ENCODE data around the gene TMEM272. TPM values are rescaled to one million over a fixed set of nuclear protein-coding genes. Genes with fewer than 3 reads are reported as not detected.
A peak's percentile ranks its signal among the peaks of the same experiment; 100 is the strongest.

TMEM272 gene
- total RNA-seq, 3 donors from 2014 or later: under 0.01 to 0.16 TPM; not detected in 1

- no peak for TF ChIP-seq POLR2A (IDR thresholded peaks at IDR 0.05)
- TF ChIP-seq POLR2AphosphoS5 (IDR thresholded peaks at IDR 0.05): no peak
- TF ChIP-seq CTCF (IDR thresholded peaks at IDR 0.05): no peak
- Histone ChIP-seq H3K27ac (no peak overlapping the region), H3K27me3 (no peaks in the 10 kb centered on the region), H3K9me3 (no peaks in the 10 kb centered on the region), H3K4me3 (no peak overlapping the region), H3K36me3 (no peaks in the 10 kb centered on the region), H3K4me1 (no peaks in the 10 kb centered on the region)
- intact Hi-C loops (cut with DNase I; ENCODE audit: low total_unique reads): no loop called here
- DNase-seq (ENCODE audit: low spot score in 2 of 2): no peak
Observed at GRCh38 chr13:51782026-51782710, 62.8 kb downstream of the TMEM272 start.

GRCh38 chr13:51781246-51782022, 63.5 kb downstream of the TMEM272 start:
- Histone ChIP-seq H3K27ac (no peak overlapping the region), H3K4me1 (no peaks in the 10 kb centered on the region), H3K36me3 (no peaks in the 10 kb centered on the region), H3K9me3 (no peaks in the 10 kb centered on the region), H3K4me3 (no peak overlapping the region), H3K27me3 (no peaks in the 10 kb centered on the region)
- intact Hi-C loops (cut with DNase I; ENCODE audit: low total_unique reads): no loop called here
- TF ChIP-seq CTCF (IDR thresholded peaks at IDR 0.05) (peak in 2 of 3 donors; percentile 32 to 36), POLR2AphosphoS5 (IDR thresholded peaks at IDR 0.05) (no peak)
- DNase-seq (ENCODE audit: low spot score in 2 of 2): no peak

GRCh38 chr13:51780099-51780498, 64.9 kb downstream of the TMEM272 start:
- no peaks in the 10 kb centered on the region for H3K9me3 ChIP-seq
- intact Hi-C loops (cut with DNase I; ENCODE audit: low total_unique reads): no loop called here
- no peak for DNase-seq (ENCODE audit: low spot score in 2 of 2)

GRCh38 chr13:51778392-51778791, 66.6 kb downstream of the TMEM272 start:
- intact Hi-C loops (cut with DNase I; ENCODE audit: low total_unique reads): no loop called here
- Histone ChIP-seq H3K27me3 (no peaks in the 10 kb centered on the region), H3K9me3 (no peaks in the 10 kb centered on the region), H3K4me1 (no peaks in the 10 kb centered on the region), H3K27ac (peak overlapping the region; percentile 17 to 76), H3K4me3 (peak overlapping the region in 1 of 3 donors; percentile 7), H3K36me3 (no peaks in the 10 kb centered on the region)
- TF ChIP-seq CTCF (IDR thresholded peaks at IDR 0.05): no peak
- no peak for TF ChIP-seq POLR2AphosphoS5 (IDR thresholded peaks at IDR 0.05)
- no peak for TF ChIP-seq POLR2A (IDR thresholded peaks at IDR 0.05)
- no peak for DNase-seq (ENCODE audit: low spot score in 2 of 2)

More at GRCh38 chr13:51780099-51780498, 64.9 kb downstream of the TMEM272 start:
- TF ChIP-seq POLR2A (IDR thresholded peaks at IDR 0.05) (no peak), POLR2AphosphoS5 (IDR thresholded peaks at IDR 0.05) (no peak), CTCF (IDR thresholded peaks at IDR 0.05) (no peak)
- Histone ChIP-seq H3K4me3 (no peak overlapping the region), H3K4me1 (no peaks in the 10 kb centered on the region), H3K27ac (no peak overlapping the region), H3K27me3 (no peaks in the 10 kb centered on the region), H3K36me3 (no peaks in the 10 kb centered on the region)

GRCh38 chr13:51777921-51778320, 67.1 kb downstream of the TMEM272 start:
- Histone ChIP-seq H3K4me3 (no peak overlapping the region), H3K4me1 (no peaks in the 10 kb centered on the region), H3K27me3 (no peaks in the 10 kb centered on the region), H3K36me3 (no peaks in the 10 kb centered on the region), H3K9me3 (no peaks in the 10 kb centered on the region), H3K27ac (peak overlapping the region; percentile 17 to 76)
- no peak for DNase-seq (ENCODE audit: low spot score in 2 of 2)
- intact Hi-C loops (cut with DNase I; ENCODE audit: low total_unique reads): no loop called here
- TF ChIP-seq POLR2AphosphoS5 (IDR thresholded peaks at IDR 0.05): no peak
- no peak for TF ChIP-seq CTCF (IDR thresholded peaks at IDR 0.05)
- TF ChIP-seq POLR2A (IDR thresholded peaks at IDR 0.05): no peak

All from breast epithelium (tissue), 4 donors.